Gastrocnemius medialis (tissue), 4 donors: ENCODE results near the gene CAMTA1.

Source experiments
- CTCF ChIP-seq, 5 experiments: fragments of 450-650 bp in 3 of 5; fragments of 200-600 bp in 2 of 5; sonication (generic) in 2 of 5; IDR thresholded peaks in 4 of 5; conservative IDR thresholded peaks in 1 of 5; 1 replicate in 4 of 5; 2 replicates in 1 of 5; pipeline ENCODE4 v1.5.1; 2016 to 2019; ENCODE audit warnings: antibody characterized with exemption in 5 of 5, mild to moderate bottlenecking in 3 of 5, moderate library complexity in 3 of 5
- POLR2A ChIP-seq, 2 donors: fragments of 450-650 bp; IDR thresholded peaks; one replicate each; pipeline ENCODE4 v1.6.1; 2017; ENCODE audit warnings: antibody characterized with exemption in 2 of 2, mild to moderate bottlenecking in 2 of 2, moderate library complexity in 2 of 2

GRCh38 chr1:7407544-7407895 lies 622.3 kb downstream of the CAMTA1 start:
- TF ChIP-seq CTCF (IDR thresholded peaks at IDR 0.05 in 4 of 5, conservative IDR thresholded peaks at IDR 0.05 in 1 of 5) (no peak), POLR2A (IDR thresholded peaks at IDR 0.05) (no peak)
